ENCODE data around the gene CCL11. TPM values are rescaled to one million over a fixed set of nuclear protein-coding genes. Genes with fewer than 3 reads are reported as not detected.

CCL11 gene
- not detected for total RNA-seq

DNA sequence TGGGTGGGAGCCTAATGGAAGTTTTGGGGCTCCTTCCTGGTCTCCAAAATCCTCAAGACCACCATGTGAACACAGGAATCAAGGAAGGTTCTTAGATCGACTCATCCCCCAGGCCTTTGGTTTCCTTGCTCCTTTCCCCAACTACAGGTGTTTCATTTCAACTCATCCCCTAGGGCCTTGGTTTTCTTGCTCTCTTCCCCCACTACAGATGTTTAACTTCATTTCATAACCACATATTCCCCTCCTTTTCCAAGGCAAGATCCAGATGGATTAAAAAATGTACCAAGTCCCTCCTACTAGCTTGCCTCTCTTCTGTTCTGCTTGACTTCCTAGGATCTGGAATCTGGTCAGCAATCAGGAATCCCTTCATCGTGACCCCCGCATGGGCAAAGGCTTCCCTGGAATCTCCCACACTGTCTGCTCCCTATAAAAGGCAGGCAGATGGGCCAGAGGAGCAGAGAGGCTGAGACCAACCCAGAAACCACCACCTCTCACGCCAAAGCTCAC lies at the start of gene CCL11:
CCL11 (plus strand) TSS at position 457 of the 507 bp plus-strand sequence. CDS start 67 bp downstream, outside the sequence.
- H3K4me3 Mint-ChIP-seq: no peak within 1 kb of the TSS
- peaks cover 6% of the 10 kb centered on the region for H3K27me3 Mint-ChIP-seq (ENCODE audit: low read depth)
- DNase-seq (no peak), ATAC-seq (no peak)
- POLR2A ChIA-PET: no interaction called here
- CTCF ChIA-PET: interaction anchor here (0.9 kb wide), 1 partner anchor 85 kb away, joined by 3 read pairs; no protein-coding TSS in a partner anchor
- no peaks in the 10 kb centered on the region for H3K9me3 Mint-ChIP-seq (ENCODE audit: insufficient read depth)
- no peaks in the 10 kb centered on the region for H3K36me3 Mint-ChIP-seq (ENCODE audit: low read depth)
- no peak within 1 kb of the TSS for H3K27ac Mint-ChIP-seq
- no peaks in the 10 kb centered on the region for H3K4me1 Mint-ChIP-seq (ENCODE audit: low read depth)

GRCh38 chr17:34236281-34236892 lies 49.2 kb upstream of the CCL11 start:
- H3K27ac Mint-ChIP-seq: no peak overlapping the region
- H3K36me3 Mint-ChIP-seq (ENCODE audit: low read depth): no peaks in the 10 kb centered on the region
- peaks cover 15% of the 10 kb centered on the region for H3K27me3 Mint-ChIP-seq (ENCODE audit: low read depth)
- H3K4me3 Mint-ChIP-seq: no peak overlapping the region
- ChIA-PET POLR2A (no interaction called here), CTCF (interaction anchor here (0.8 to 1.6 kb wide), 3 partner anchors 13 to 125 kb away, joined by 3 to 9 read pairs (median 4); no protein-coding TSS in a partner anchor)
- DNase-seq (no peak), ATAC-seq (no peak)
- H3K9me3 Mint-ChIP-seq (ENCODE audit: insufficient read depth): no peaks in the 10 kb centered on the region
- no peaks in the 10 kb centered on the region for H3K4me1 Mint-ChIP-seq (ENCODE audit: low read depth)

- CTCF ChIA-PET: no interaction called here
- no peak for ATAC-seq
- H3K4me1 Mint-ChIP-seq (ENCODE audit: low read depth): no peaks in the 10 kb centered on the region
- no peak for DNase-seq
- H3K4me3 Mint-ChIP-seq: no peak overlapping the region
- H3K36me3 Mint-ChIP-seq (ENCODE audit: low read depth): no peaks in the 10 kb centered on the region
- no peaks in the 10 kb centered on the region for H3K9me3 Mint-ChIP-seq (ENCODE audit: insufficient read depth)
- H3K27me3 Mint-ChIP-seq (ENCODE audit: low read depth): peaks cover 17% of the 10 kb centered on the region
- POLR2A ChIA-PET: no interaction called here
- no peak overlapping the region for H3K27ac Mint-ChIP-seq
Observed at GRCh38 chr17:34237458-34237857, 48.1 kb upstream of the CCL11 start.

DNA sequence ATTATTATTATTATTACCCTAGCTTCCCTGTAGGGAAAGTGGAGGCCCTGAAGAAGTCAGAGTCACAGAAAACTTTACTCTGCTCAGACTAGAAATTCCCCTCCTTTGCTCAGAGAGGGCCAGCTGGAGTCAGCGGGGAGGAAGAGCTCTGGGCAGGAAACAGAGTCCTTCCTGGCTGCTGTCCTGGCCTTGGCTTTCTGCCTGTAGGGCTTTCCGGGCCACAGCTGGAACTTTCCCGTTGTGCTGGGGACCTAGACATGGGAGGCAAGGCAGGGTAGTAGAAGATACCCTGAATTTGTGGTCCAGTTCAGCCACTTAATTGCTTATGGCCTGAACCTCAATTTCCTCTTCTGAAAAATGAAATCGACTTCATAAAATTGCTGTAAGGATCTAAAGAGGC lies 44.5 kb upstream of the CCL11 start:
- H3K4me3 Mint-ChIP-seq: no peak overlapping the region
- no peak for DNase-seq
- no peak overlapping the region for H3K27ac Mint-ChIP-seq
- H3K4me1 Mint-ChIP-seq (ENCODE audit: low read depth): no peaks in the 10 kb centered on the region
- H3K27me3 Mint-ChIP-seq (ENCODE audit: low read depth): peaks cover 12% of the 10 kb centered on the region
- ATAC-seq: no peak
- H3K36me3 Mint-ChIP-seq (ENCODE audit: low read depth): no peaks in the 10 kb centered on the region
- CTCF ChIA-PET: no interaction called here
- no peaks in the 10 kb centered on the region for H3K9me3 Mint-ChIP-seq (ENCODE audit: insufficient read depth)
- POLR2A ChIA-PET: interaction anchor here (0.6 kb wide), 1 partner anchor 18 kb away, joined by 3 read pairs; no protein-coding TSS in a partner anchor

DNA sequence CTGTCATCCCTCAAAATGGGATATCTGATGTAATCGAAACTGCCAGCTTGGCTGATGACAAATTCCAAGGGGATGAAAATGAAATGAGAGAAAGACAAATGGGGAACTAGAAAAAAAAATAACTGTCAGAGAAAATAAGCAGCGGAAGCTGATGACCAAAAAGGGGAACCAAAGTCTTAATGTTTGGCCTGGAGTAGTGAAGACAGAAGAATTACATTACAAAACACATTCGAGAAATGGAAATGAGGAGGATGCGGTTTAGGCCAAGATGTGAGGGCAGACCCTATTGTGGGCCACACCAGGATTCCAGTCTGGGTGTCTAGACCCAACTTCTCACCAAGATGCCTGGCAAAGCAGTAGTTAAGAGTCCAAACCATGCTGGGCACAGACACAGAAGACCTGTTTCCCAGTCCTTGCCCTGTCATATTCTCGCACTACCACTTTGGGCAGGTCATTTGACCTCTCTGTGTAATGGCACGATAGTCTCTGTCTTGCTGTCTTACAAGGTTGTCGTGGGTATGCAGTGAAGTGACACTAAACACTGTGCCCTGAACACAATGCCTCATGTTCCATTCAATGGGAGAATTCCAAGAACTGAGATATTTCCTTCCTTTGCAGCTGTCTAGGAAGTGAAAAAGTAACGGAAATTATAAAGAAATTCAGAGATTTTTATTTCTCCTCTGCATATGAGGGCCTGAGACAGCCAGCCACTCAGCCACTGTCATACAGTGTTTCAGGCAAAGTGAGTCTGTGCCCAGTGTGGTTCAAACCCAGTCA lies 42.8 kb upstream of the CCL11 start:
- Mint-ChIP-seq H3K9me3 (ENCODE audit: insufficient read depth) (no peaks in the 10 kb centered on the region), H3K4me1 (ENCODE audit: low read depth) (no peaks in the 10 kb centered on the region), H3K27me3 (ENCODE audit: low read depth) (peaks cover 12% of the 10 kb centered on the region), H3K27ac (no peak overlapping the region), H3K4me3 (no peak overlapping the region), H3K36me3 (ENCODE audit: low read depth) (no peaks in the 10 kb centered on the region)
- CTCF ChIA-PET: no interaction called here
- POLR2A ChIA-PET: interaction anchor here (0.6 kb wide), 1 partner anchor 120 kb away, joined by 3 read pairs; no protein-coding TSS in a partner anchor
- ATAC-seq (no peak), DNase-seq (no peak)

- Mint-ChIP-seq H3K9me3 (ENCODE audit: insufficient read depth) (no peaks in the 10 kb centered on the region), H3K36me3 (ENCODE audit: low read depth) (no peaks in the 10 kb centered on the region), H3K27me3 (ENCODE audit: low read depth) (peaks cover 12% of the 10 kb centered on the region), H3K4me3 (no peak overlapping the region), H3K4me1 (ENCODE audit: low read depth) (no peaks in the 10 kb centered on the region), H3K27ac (no peak overlapping the region)
- CTCF ChIA-PET: no interaction called here
- ATAC-seq (no peak), DNase-seq (no peak)
- POLR2A ChIA-PET: interaction anchor here (0.6 kb wide), 2 partner anchors 120 to 706 kb away, joined by 3 read pairs; no protein-coding TSS in a partner anchor
Observed at GRCh38 chr17:34243364-34244320, 41.9 kb upstream of the CCL11 start.

DNA sequence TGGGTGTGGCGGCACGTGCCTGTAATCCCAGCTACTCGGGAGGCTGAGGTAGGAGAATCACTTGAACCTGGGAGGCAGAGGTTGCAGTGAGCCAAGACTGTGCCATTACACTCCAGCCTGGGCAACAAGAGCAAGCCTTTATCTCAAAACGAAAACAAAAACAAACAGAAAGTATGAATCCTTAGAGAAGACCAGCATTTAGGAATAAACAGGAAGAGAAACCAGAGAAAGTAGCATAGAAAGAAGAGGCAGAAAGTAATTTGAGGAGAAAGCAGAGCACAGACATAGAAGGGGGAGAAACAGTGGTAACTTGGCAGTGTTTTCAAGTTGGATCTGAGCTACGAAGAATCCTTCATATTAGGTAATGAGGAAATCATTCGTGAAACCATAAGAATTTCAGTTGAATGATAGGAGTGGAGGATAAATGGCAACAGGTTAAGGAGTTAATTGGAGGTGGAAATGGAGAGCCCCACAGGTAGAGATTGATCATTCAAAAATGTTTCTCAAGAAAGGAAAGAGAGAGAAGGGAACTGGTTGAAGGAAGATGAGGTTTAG lies 40.1 kb upstream of the CCL11 start:
- DNase-seq (no peak), ATAC-seq (no peak)
- H3K27ac Mint-ChIP-seq: no peak overlapping the region
- H3K9me3 Mint-ChIP-seq (ENCODE audit: insufficient read depth): no peaks in the 10 kb centered on the region
- no peak overlapping the region for H3K4me3 Mint-ChIP-seq
- ChIA-PET POLR2A (no interaction called here), CTCF (no interaction called here)
- H3K36me3 Mint-ChIP-seq (ENCODE audit: low read depth): no peaks in the 10 kb centered on the region
- H3K27me3 Mint-ChIP-seq (ENCODE audit: low read depth): peaks cover 11% of the 10 kb centered on the region
- H3K4me1 Mint-ChIP-seq (ENCODE audit: low read depth): no peaks in the 10 kb centered on the region

DNA sequence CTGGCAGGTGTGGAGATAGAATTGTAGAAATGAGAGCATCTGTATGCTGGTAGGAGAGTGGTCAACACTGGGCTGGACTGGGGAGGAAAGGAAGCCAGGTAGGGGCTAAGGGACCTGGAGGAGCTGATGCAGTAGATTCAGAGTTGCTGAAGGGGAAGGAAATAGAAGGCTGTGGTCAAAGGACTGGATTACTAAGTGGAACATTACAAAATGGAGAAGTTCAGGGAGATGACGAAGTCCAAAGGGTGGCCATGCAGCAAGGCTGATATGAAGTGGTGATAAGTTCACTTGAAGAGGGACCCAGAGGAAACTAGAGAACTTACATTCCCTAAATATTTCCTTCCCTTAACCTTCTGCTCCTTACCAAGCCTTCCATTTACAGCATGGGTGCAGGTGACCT lies 39.1 kb upstream of the CCL11 start:
- no peak overlapping the region for H3K27ac Mint-ChIP-seq
- H3K4me1 Mint-ChIP-seq (ENCODE audit: low read depth): no peaks in the 10 kb centered on the region
- H3K9me3 Mint-ChIP-seq (ENCODE audit: insufficient read depth): no peaks in the 10 kb centered on the region
- POLR2A ChIA-PET: no interaction called here
- no peak overlapping the region for H3K4me3 Mint-ChIP-seq
- DNase-seq: no peak
- H3K36me3 Mint-ChIP-seq (ENCODE audit: low read depth): no peaks in the 10 kb centered on the region
- peaks cover 13% of the 10 kb centered on the region for H3K27me3 Mint-ChIP-seq (ENCODE audit: low read depth)
- CTCF ChIA-PET: no interaction called here
- no peak for ATAC-seq

- no peaks in the 10 kb centered on the region for H3K9me3 Mint-ChIP-seq (ENCODE audit: insufficient read depth)
- no peak overlapping the region for H3K4me3 Mint-ChIP-seq
- DNase-seq: no peak
- H3K27me3 Mint-ChIP-seq (ENCODE audit: low read depth): peaks cover 11% of the 10 kb centered on the region
- no peaks in the 10 kb centered on the region for H3K4me1 Mint-ChIP-seq (ENCODE audit: low read depth)
- ChIA-PET POLR2A (no interaction called here), CTCF (no interaction called here)
- ATAC-seq: no peak
- H3K27ac Mint-ChIP-seq: no peak overlapping the region
- no peaks in the 10 kb centered on the region for H3K36me3 Mint-ChIP-seq (ENCODE audit: low read depth)
Observed at GRCh38 chr17:34246881-34247280, 38.7 kb upstream of the CCL11 start.

DNA sequence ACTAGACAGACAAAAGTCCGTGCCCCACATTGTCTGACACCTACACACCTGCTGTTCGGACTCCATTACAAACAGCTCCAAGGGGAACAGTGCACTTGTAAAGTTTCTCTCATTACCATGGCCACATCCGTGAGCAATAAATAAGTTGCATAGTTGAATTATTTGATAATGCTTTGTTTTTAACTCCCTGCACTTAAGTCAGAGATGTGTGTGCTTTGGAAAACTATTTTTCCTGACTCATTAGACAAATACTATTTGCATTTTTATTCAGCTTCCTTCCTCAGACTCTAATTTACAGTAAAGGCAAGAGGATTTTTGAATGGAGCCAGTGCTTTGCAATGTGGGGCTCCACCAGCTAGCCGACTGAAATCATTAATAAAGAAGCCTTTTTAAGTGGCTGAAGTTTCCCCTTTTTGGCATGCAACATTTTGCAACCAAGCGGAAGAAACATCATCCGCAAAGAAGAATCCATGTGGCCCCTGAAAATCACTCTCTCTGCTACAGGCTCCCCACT lies 37.0 kb upstream of the CCL11 start:
- H3K36me3 Mint-ChIP-seq (ENCODE audit: low read depth): no peaks in the 10 kb centered on the region
- CTCF ChIA-PET: interaction anchor here (2.4 kb wide), 1 partner anchor 113 kb away, joined by 12 read pairs; the partner anchor contains the start of gene CCL1

DNA sequence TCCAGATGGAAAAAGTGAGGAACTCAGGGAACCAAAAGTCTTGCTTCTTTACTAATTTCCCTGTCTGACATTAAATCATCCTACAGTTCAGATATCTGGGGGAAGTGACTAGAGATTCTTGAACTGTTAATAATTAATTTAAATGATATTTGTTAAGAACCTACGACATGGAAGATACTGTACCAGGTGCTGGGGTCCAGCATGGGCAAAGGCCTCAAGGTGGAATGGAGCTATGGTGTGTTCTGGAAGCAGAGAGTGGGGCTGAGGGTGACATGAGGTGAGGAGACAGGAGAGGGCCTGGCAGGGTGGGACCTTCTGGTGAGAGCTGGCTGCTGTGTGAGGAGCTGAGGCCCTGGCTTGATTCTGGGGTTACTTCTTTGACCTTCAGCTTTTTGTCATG lies 36.5 kb upstream of the CCL11 start:
- H3K9me3 Mint-ChIP-seq (ENCODE audit: insufficient read depth): no peaks in the 10 kb centered on the region
- POLR2A ChIA-PET: no interaction called here

More for the DNA sequence above, 37.0 kb upstream of the CCL11 start:
- POLR2A ChIA-PET: no interaction called here
- ATAC-seq: no peak
- Mint-ChIP-seq H3K27ac (no peak overlapping the region), H3K4me3 (no peak overlapping the region), H3K27me3 (ENCODE audit: low read depth) (peaks cover 14% of the 10 kb centered on the region), H3K9me3 (ENCODE audit: insufficient read depth) (no peaks in the 10 kb centered on the region), H3K4me1 (ENCODE audit: low read depth) (no peaks in the 10 kb centered on the region)
- no peak for DNase-seq

More for the DNA sequence above, 36.5 kb upstream of the CCL11 start:
- no peaks in the 10 kb centered on the region for H3K4me1 Mint-ChIP-seq (ENCODE audit: low read depth)
- CTCF ChIA-PET: interaction anchor here (2.4 kb wide), 1 partner anchor 112 kb away, joined by 12 read pairs; the partner anchor contains the start of gene CCL1
- no peaks in the 10 kb centered on the region for H3K36me3 Mint-ChIP-seq (ENCODE audit: low read depth)
- ATAC-seq (no peak), DNase-seq (no peak)
- no peak overlapping the region for H3K27ac Mint-ChIP-seq
- H3K4me3 Mint-ChIP-seq: no peak overlapping the region
- H3K27me3 Mint-ChIP-seq (ENCODE audit: low read depth): peaks cover 14% of the 10 kb centered on the region

All from activated CD8-positive, alpha-beta T cell treated with anti-CD3 and anti-CD28 coated beads, Interleukin-2, amount 10 ng/mL, durations not matched to agents 7 days and 5 days (primary cell).